Measurements from ENCODE around the gene PLXNC1.

Gene PLXNC1

DNA sequence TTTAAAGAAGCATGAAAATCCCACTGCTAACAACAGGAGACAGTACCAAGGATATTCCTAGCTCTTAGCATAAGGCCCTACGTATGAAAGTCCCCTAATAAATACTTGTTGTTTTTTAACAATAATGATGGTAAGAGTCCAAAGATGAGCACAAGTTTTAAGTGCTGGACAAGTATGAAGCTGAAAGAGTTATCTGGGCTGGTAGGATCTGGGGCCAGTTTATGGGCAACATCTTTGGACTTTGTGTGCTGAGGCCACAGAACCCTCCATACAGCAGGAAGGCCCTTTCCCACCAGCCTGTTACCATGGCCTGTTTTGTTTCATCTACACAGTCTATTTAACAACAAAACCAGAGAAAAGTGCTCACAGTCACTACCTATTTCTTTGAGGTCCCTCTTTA is 12.5 kb upstream of the PLXNC1 start:
- DNase-seq = no peak

GRCh38 chr12:94139816-94140215 is 8.6 kb upstream of the PLXNC1 start:
- no peak for DNase-seq

GRCh38 chr12:94140556-94140955 is 7.8 kb upstream of the PLXNC1 start:
- DNase-seq = peak in 2 of 4 experiments; percentile 3 to 17

DNA sequence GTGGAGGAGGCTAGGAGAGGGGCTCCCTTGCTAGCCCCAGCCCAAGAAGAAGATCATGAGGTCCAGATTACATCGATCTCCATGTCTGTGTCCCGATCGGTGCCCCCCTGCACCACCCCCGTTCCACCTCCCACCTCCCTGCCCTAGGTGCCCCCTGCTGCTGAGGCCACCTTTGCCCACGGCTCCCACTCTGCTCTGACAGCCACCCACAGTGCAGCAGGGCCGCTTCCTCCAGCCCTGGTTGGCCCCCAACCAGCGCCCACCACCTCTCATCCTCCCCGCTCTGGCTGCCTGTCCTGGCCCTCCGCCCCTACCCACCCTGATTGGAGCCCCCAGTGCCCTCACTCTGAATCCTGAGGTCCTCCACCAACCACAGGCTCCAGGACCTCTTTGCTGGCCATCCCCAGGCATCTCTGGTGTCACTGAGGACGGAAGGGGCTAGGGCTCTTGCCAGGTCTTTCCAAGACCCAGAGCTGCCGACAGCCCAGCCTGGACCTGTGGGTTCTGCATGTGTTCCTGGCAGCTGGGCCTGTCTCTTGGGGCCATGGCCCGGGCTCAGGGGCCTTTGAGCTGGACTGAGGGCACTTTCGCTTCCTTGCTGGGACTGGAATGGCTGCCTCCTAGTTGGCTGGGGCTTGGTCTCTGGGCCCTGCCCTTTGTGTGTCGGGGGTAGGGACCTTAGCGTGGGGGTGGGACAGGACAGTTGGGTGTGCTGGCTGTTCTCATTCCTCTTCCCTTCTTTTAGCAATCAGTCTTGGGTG is 7.2 kb upstream of the PLXNC1 start:
- no peak for DNase-seq

DNA sequence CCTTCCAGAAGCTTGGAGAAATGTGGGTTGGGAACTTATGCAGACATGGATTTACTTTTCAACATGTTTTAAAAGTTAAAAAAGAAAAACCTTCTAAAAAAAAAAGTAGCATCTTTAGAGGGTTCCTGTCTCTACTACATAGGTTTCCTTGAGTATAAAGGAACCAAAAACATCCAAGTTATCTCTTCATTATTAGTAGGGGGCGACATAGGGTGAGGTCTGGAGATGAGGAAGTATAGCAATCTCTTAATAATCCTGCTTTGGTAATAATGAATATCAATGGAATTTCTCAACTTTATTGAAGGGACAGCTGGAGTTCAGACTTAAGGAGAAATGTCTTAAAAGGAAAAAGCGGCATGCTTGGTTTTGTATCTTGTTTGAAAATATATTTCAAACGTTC is 6.5 kb upstream of the PLXNC1 start:
- no peak for DNase-seq

DNA sequence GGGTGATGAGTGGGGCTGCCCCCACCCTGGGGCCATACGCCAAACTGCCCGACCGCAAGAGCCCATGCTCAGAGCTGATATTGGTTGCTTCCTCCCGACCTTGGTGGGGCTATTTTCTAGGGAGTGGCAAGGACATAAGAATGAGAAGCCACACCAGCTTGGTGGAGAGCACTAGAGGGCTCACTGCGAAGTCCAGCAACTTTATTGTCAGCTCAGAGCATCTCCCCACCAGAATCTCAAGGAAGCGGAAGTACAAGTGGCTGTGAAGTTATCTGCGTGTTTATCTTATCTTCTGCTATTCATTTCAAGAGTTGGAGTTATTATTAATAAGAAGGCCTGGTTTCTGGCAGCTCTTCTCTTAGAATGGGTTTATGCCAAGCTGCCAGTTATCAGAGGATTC is 4.9 kb upstream of the PLXNC1 start:
- DNase-seq = no peak

- DNase-seq = no peak
These were observed 4.4 kb upstream of the PLXNC1 start for GRCh38 chr12:94143951-94144350.

DNA sequence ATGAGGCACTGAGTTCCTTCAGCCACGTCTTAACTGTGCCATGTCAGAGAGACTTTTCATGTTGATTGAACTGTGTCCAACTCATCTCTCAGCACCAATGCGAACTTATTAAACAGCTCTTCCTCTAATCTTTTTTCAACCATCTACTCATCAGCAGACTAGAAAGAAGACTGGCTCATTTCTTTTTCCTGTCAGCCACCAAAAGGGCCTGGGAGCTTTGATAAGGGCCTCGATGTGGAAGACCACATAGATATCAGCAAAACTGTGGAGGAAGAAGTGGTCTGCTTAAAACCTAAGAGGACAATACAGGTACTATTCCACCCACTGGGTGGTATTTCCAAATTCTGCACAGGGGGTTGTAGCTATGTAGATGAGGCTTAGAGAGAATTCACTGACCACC is 3.6 kb upstream of the PLXNC1 start:
- DNase-seq = no peak

- DNase-seq = no peak
These were observed 3.0 kb upstream of the PLXNC1 start for GRCh38 chr12:94145191-94145983.

GRCh38 chr12:94146166-94146936 is 2.0 kb upstream of the PLXNC1 start:
- no peak for DNase-seq

- no peak for DNase-seq
These were observed 888 bp upstream of the PLXNC1 start for GRCh38 chr12:94147387-94147990.

- DNase-seq = no peak
These were observed 352 bp downstream of the PLXNC1 start for GRCh38 chr12:94148739-94149118.

DNA sequence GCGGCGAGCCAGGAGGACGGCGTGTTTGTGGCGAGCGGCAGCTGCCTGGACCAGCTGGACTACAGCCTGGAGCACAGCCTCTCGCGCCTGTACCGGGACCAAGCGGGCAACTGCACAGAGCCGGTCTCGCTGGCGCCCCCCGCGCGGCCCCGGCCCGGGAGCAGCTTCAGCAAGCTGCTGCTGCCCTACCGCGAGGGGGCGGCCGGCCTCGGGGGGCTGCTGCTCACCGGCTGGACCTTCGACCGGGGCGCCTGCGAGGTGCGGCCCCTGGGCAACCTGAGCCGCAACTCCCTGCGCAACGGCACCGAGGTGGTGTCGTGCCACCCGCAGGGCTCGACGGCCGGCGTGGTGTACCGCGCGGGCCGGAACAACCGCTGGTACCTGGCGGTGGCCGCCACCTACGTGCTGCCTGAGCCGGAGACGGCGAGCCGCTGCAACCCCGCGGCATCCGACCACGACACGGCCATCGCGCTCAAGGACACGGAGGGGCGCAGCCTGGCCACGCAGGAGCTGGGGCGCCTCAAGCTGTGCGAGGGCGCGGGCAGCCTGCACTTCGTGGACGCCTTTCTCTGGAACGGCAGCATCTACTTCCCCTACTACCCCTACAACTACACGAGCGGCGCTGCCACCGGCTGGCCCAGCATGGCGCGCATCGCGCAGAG is 873 bp downstream of the PLXNC1 start:
- DNase-seq = peak in 1 of 4 experiments; percentile 41

DNA sequence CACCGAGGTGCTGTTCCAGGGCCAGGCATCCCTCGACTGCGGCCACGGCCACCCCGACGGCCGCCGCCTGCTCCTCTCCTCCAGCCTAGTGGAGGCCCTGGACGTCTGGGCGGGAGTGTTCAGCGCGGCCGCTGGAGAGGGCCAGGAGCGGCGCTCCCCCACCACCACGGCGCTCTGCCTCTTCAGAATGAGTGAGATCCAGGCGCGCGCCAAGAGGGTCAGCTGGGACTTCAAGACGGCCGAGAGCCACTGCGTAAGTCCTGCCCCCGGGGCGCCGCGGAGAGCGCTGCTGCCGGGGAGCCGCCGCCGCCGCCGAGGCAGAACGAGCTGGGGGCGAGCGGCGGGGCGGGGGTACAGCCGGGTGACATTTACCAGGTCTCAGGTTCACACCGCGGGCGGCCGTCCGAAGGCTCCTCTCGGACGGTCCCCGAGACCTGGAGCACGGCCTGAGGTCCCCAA is 1.4 kb downstream of the PLXNC1 start:
- DNase-seq = peak in 1 of 4 experiments; percentile 18

GRCh38 chr12:94150240-94151121 is 2.1 kb downstream of the PLXNC1 start:
- DNase-seq = peak in 1 of 4 experiments; percentile 16

GRCh38 chr12:94151582-94151981 is 3.2 kb downstream of the PLXNC1 start:
- no peak for DNase-seq

DNA sequence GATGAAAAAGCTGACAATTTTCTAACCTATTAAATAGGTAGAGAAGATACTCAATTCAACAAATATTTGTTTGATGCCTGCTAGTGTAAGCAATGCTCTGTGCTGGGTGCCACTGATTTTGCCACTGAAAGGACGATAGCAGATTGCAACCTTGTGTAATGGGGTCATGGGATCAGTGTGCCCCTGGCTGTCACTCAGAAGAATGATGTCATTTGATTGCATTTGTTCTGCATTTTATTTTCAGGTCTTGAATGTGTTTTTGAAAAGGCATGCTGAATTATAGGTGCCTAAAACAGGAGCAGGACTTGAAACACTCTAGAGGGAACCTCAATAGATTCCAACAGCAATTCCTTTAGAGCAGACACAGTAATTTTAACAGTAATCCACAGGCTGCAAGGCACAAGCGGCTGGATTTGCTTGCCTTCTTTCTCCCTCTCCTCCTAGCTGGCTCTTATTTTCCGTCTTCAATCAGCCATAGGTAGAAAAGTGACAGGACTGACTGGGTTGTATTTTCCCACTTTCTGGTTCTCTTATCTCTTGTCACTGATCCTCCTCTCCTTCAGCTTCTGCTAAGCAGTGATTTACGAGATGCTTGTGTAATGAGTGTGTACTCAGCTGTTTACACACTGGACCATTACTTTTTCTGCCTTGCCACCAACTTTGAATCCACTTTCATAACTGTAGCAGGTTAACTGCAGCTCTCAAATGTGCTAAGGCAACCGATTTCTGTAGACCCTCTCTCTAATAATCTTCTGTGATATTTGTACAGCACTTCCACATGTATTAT is 4.1 kb downstream of the PLXNC1 start:
- no peak for DNase-seq

DNA sequence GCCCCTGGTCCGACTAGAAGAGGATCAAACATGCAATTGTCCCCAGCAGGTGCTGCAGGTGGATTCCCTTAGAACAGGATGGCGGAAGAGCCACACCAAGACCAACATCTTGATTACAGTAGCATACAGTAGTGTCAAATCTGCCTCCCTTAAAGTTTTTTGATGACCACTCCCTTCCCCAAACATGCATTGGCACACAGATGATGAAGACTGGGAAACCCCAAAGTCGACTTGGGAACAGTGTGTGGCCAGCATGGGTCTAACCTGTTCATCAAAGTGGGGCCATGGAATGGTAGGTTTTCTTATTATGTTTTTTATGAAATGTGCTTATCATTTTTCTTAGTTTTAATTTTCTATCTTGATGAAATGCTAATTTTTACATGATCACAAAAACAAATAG is 8.8 kb downstream of the PLXNC1 start:
- no peak for DNase-seq

GRCh38 chr12:94157981-94158411 is 9.6 kb downstream of the PLXNC1 start:
- DNase-seq = no peak

GRCh38 chr12:94158666-94159065 is 10.3 kb downstream of the PLXNC1 start:
- no peak for DNase-seq

DNA sequence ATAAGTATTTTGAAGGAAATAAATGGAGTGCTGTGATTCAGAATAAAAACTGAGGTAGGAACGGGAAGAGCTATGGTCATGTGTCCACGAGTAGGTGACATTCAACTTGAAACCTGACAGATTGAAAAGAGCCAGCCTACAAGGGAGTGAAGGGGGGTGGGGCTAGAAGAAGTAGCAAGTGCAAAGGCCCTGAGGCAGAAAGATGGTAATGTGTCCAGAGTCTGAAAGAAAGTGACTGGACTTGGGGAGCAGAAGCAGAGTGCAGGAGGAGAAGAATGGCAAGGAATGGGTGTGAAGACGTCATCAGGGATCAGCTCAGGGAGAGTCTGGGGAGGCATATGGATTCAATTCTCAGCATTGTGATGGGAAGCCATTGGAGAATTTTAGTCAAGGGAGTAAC is 13.7 kb downstream of the PLXNC1 start:
- no peak for DNase-seq
